ENCODE measurements around the gene CEP135. TPM values are rescaled to one million over a fixed set of nuclear protein-coding genes. Genes with fewer than 3 reads are reported as not detected.

Gene CEP135
- total RNA-seq, 2 experiments from 2014 or later, result 21.6 to 32.7 TPM

DNA sequence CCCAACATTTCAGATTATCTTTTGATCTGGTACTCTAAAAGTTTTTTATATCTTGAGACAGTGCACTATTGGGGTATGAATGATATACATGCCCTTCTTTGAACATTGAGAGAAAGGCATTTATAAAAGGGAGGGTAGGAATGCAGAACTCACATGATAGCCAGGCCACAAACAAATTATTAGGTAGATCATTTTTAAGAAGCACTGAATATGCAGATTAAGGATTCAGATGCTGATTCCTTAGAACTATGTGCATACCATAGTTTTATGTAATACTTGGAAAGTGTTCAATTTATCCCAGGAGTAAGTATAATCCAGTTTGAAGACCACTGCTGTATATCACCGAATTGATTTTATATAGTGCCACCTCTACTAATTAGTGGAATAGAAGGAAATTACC lies 18.6 kb downstream of the CEP135 start:
- Histone ChIP-seq H4K20me1 (ENCODE audit: insufficient read depth, low read length) (no peaks in the 10 kb centered on the region), H3K4me3 (ENCODE audit: low read depth, low read length, poor library complexity, severe bottlenecking) (no peak overlapping the region), H3K9me2 (ENCODE audit: insufficient read depth, low read length) (no peaks in the 10 kb centered on the region), H3K79me2 (ENCODE audit: insufficient read depth, low read depth, low read length) (no peaks in the 10 kb centered on the region), H3K27ac (ENCODE audit: low read depth, low read length, poor library complexity, severe bottlenecking) (no peak overlapping the region), H3K36me3 (ENCODE audit: insufficient read depth, low read length) (peaks cover 93% of the 10 kb centered on the region), H3K4me1 (ENCODE audit: insufficient read depth, low read length, poor library complexity, severe bottlenecking) (no peaks in the 10 kb centered on the region), H3K9me3 (ENCODE audit: low read length) (no peaks in the 10 kb centered on the region), H2AFZ (ENCODE audit: low read length) (no peak overlapping the region), H3K4me2 (ENCODE audit: low read length) (no peak overlapping the region)
- no TSS peak for BruUV-seq (replicated peaks)
- POLR2A ChIA-PET, result no interaction called here
- no peak for TF ChIP-seq EZH2phosphoT487 (IDR thresholded peaks at IDR 0.05; ENCODE audit: borderline replicate concordance, low read depth, low read length)
- TF ChIP-seq, protein P1, sequence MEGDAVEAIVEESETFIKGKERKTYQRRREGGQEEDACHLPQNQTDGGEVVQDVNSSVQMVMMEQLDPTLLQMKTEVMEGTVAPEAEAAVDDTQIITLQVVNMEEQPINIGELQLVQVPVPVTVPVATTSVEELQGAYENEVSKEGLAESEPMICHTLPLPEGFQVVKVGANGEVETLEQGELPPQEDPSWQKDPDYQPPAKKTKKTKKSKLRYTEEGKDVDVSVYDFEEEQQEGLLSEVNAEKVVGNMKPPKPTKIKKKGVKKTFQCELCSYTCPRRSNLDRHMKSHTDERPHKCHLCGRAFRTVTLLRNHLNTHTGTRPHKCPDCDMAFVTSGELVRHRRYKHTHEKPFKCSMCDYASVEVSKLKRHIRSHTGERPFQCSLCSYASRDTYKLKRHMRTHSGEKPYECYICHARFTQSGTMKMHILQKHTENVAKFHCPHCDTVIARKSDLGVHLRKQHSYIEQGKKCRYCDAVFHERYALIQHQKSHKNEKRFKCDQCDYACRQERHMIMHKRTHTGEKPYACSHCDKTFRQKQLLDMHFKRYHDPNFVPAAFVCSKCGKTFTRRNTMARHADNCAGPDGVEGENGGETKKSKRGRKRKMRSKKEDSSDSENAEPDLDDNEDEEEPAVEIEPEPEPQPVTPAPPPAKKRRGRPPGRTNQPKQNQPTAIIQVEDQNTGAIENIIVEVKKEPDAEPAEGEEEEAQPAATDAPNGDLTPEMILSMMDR (conservative IDR thresholded peaks at IDR 0.05; ENCODE audit: low read length), result no peak
- CTCF ChIA-PET (ENCODE audit: unreplicated experiment), result no interaction called here
- DNase-seq (ENCODE audit: low spot score), result no peak
- intact Hi-C loops (cut with micrococcal nuclease; ENCODE audit: unreplicated experiment), result no loop called here

DNA sequence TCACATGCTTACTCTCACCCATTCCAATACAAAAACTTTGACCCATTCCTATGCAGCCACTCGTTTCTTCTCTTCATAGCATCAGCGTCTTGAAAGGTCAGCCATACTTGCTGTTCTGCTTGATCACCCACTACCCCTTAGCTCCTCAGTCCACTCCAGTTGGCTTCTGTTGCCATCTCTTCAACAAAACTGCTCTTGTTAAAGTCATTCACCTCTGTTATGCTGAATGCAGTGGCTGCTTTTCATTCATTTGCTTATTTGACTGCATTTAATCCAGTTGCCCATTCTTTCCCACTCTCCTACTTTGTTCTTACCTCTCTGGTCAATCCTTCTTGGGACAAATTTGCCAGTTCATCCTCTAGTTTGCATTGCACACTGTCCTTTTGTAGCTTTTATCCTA lies 24.9 kb downstream of the CEP135 start:
- TF ChIP-seq EZH2phosphoT487 (IDR thresholded peaks at IDR 0.05; ENCODE audit: borderline replicate concordance, low read depth, low read length), result no peak
- TF ChIP-seq, protein P1 (conservative IDR thresholded peaks at IDR 0.05; ENCODE audit: low read length), result no peak
- H3K79me2 ChIP-seq (ENCODE audit: insufficient read depth, low read depth, low read length), result no peaks in the 10 kb centered on the region
- no peaks in the 10 kb centered on the region for H4K20me1 ChIP-seq (ENCODE audit: insufficient read depth, low read length)
- H3K4me3 ChIP-seq (ENCODE audit: low read depth, low read length, poor library complexity, severe bottlenecking), result no peak overlapping the region
- no peak for DNase-seq (ENCODE audit: low spot score)
- POLR2A ChIA-PET, result interaction anchor here (0.9 to 1.9 kb wide), 2 partner anchors 9 to 11 kb away, joined by 4 read pairs; no protein-coding TSS in a partner anchor
- peaks cover 95% of the 10 kb centered on the region for H3K36me3 ChIP-seq (ENCODE audit: insufficient read depth, low read length)
- no peaks in the 10 kb centered on the region for H3K9me2 ChIP-seq (ENCODE audit: insufficient read depth, low read length)
- H2AFZ ChIP-seq (ENCODE audit: low read length), result no peak overlapping the region
- CTCF ChIA-PET (ENCODE audit: unreplicated experiment), result no interaction called here
- H3K9me3 ChIP-seq (ENCODE audit: low read length), result no peaks in the 10 kb centered on the region
- no peak overlapping the region for H3K27ac ChIP-seq (ENCODE audit: low read depth, low read length, poor library complexity, severe bottlenecking)
- no peak overlapping the region for H3K4me2 ChIP-seq (ENCODE audit: low read length)
- H3K4me1 ChIP-seq (ENCODE audit: insufficient read depth, low read length, poor library complexity, severe bottlenecking), result no peaks in the 10 kb centered on the region
- intact Hi-C loops (cut with micrococcal nuclease; ENCODE audit: unreplicated experiment), result no loop called here
- no TSS peak for BruUV-seq (replicated peaks)

DNA sequence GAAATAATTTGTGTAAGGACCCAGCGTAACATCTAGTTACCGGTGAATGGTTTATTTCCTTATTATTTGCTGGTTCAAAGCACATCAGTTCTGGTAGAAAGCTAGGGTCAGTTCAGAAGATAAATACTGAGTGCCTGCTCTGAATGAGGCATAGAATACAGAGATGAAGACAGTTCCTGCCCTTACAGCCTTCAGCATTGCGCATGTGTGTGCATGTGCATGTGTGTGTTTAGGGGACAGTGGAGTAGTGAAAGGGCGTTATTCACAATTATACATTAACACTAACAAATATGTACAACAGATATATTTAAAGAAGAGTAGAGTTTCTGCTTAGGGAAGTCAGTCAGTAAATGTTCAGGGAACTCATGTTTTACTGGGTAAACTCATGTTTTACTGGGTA lies 29.1 kb downstream of the CEP135 start:
- intact Hi-C loops (cut with micrococcal nuclease; ENCODE audit: unreplicated experiment), result no loop called here
- ChIA-PET POLR2A (interaction anchor here (0.9 to 1.7 kb wide), 6 partner anchors 8 to 32 kb away, joined by 3 to 8 read pairs (median 4); no protein-coding TSS in a partner anchor), CTCF (ENCODE audit: unreplicated experiment) (no interaction called here)
- Histone ChIP-seq H3K36me3 (ENCODE audit: insufficient read depth, low read length) (peaks cover 98% of the 10 kb centered on the region), H3K27ac (ENCODE audit: low read depth, low read length, poor library complexity, severe bottlenecking) (no peak overlapping the region), H2AFZ (ENCODE audit: low read length) (no peak overlapping the region), H4K20me1 (ENCODE audit: insufficient read depth, low read length) (no peaks in the 10 kb centered on the region), H3K79me2 (ENCODE audit: insufficient read depth, low read depth, low read length) (no peaks in the 10 kb centered on the region), H3K4me3 (ENCODE audit: low read depth, low read length, poor library complexity, severe bottlenecking) (no peak overlapping the region), H3K4me2 (ENCODE audit: low read length) (no peak overlapping the region), H3K9me3 (ENCODE audit: low read length) (no peaks in the 10 kb centered on the region), H3K9me2 (ENCODE audit: insufficient read depth, low read length) (no peaks in the 10 kb centered on the region), H3K4me1 (ENCODE audit: insufficient read depth, low read length, poor library complexity, severe bottlenecking) (peaks cover 6% of the 10 kb centered on the region)
- TF ChIP-seq, protein P1 (conservative IDR thresholded peaks at IDR 0.05; ENCODE audit: low read length), result no peak
- no peak for TF ChIP-seq EZH2phosphoT487 (IDR thresholded peaks at IDR 0.05; ENCODE audit: borderline replicate concordance, low read depth, low read length)
- no peak for DNase-seq (ENCODE audit: low spot score)
- no TSS peak for BruUV-seq (replicated peaks)

Measured in OCI-LY7 (cell line).